ENCODE measurements around the gene TRPV4.

TRPV4 gene

DNA sequence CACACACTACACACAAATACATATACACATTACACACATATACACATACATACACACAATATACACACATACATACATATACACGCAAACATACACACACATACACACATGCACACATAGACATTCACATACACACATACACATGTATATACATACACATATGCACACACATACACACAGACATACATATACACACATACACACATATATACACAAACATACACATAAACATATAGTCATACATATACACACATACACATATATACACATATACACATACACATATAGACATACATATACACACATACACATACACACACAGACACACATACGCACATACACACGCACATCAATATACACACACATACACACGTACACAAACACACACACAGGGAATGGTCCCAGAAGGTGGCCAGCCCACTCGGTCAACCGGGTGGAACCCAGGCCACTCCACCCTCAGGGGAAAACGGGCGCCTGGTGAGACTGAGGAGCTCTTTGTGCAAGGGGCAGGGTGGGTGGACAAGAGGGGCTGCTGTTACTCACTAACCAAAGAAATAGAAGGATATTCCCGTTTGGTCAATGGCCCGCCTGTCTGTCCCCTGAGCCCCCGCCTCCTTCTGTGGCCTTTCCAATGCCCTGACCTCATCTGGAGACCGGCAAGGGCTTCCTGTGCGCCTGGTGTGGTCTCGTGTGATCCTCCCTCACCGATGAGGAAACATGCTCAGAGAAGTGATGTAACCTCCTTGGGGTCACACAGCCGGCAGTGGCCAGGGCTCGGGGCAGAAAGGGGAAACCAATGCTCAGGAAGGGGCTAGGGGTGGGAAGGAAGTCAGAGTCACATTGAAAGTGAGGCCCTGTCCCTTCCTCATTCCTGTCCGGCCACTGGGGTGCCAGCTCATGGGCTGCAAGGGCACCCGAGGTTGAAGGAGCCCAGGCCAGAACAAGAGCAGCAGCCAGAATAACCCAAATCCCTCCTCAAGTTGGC is 5.3 kb downstream of the TRPV4 start:
- peak; percentile 61 for DNase-seq

DNA sequence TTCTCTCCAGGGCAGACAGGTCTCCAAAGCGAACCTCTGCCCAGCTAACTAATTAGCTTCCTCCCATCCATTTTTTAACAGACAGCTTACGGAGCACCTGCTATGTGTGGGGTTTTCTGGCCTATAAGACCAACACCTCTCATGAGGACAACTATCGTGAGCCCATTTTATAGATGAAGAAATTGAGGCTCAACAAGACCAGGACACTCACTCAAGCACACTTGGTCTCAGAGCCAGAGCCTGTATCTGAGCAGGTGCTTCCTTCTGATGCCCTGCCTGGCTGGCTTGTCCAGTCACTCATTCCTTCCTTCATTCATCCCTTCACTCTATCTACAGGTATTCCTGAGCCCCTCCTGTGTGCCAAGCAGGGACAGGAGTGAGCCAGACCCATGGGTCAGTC is 6.1 kb downstream of the TRPV4 start:
- DNase-seq = no peak

DNA sequence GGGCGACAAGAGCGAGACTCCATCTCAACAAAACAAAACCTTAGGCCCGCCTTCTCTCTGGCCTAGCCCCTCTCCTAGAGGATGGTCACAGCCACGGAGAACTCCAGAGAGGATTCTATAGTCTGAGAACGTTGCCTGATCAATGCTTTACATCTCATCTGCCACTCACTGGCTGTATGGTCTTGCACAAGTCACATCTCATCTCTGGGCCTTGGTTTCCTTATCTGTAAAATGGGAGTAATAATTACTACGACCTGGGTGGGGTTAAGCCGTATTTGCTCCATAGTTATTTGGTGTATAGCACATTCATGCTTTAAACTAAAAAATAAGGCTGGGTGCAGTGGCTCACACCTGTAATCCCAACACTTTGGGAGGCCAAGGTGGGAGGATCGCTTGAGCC is 8.5 kb downstream of the TRPV4 start:
- no peak for DNase-seq

DNA sequence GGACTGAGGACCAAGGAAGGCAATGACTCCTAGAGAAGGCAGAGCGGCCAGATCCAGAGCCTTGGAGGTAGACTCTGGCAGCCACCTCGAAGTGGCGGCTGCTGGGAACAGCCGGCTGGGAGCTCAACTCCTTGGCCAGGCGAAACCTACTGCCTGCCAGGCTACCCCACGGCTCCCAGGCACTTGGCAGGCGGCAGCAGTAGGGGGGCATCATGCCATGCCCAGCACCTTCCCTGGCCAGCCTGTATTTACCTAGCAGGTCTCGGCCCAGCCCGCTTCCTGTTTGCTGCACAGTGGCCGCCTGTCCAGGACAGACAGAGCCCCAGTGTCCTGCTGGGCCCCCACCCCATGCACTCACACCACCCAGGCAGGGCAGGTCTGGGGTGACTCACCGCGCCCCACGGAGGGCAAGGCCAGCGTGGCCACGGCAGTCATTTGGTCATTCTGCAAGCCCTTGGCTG is 10.2 kb downstream of the TRPV4 start:
- DNase-seq = no peak

DNA sequence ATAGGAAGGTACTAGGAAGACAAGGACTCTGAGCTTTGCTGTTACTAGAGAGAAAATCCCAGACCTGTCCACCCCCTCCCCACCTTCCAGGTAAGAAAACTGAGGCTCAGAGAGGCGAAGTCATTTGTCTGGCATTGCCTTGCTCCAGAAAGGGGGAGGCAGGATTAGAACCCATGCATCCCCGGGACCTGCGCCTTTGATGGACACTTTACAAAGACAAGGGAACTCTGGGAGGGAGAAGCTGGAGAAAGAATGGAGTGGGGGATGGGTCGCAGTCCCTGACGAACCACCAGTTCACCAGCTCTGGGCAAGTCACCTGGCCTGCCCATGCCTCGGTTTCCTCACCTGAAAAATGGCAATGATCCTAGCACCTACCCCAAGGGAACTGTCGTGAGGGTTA is 10.8 kb downstream of the TRPV4 start:
- DNase-seq = no peak

DNA sequence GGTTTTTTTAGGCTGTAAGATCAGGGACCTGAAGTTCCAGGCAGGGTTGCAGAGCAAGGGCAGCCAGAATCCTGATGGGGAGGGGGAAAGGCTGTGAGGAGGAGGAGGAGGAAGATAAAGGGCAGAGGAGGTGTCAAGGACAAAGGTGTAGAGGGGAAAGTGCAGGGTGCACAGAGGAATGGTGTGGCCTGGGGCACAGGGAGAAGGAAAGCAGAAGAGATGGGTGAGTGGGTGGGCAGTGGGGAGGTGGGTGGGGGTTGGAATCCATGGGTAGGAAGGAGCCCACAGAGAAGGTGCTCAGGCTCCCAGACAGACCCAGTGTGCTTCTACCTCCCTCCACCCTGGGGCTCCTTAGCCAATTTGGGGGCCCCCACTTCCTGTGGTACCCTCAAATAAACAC is 11.2 kb downstream of the TRPV4 start:
- DNase-seq = no peak

DNA sequence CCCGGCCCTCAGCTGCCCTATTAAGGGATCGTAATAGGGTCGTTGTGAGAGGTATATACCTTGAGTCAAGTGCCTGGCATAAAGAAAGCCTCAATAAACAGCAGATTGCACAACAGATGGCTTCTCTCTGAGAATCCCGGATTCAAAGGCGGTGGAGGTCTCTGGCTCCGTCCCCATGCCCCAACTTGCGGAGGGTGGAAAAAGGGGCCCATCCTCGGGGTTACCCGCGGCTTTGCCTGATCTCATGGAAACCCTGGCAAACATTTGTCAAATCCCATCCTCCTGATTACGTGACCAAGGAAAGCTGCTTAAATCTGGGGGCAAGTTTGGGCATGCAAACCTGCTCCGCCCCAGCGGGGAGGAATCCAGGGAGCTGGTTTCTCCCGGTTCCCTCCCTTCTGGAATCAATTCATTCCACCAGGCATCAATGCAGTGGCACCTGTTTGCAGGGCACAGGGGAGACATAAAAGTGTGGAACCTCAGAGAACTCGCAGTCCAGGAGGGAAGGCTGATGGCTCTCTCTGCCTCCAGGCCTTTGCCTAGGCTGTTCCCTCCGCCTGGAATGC is 12.3 kb downstream of the TRPV4 start:
- no peak for DNase-seq

DNA sequence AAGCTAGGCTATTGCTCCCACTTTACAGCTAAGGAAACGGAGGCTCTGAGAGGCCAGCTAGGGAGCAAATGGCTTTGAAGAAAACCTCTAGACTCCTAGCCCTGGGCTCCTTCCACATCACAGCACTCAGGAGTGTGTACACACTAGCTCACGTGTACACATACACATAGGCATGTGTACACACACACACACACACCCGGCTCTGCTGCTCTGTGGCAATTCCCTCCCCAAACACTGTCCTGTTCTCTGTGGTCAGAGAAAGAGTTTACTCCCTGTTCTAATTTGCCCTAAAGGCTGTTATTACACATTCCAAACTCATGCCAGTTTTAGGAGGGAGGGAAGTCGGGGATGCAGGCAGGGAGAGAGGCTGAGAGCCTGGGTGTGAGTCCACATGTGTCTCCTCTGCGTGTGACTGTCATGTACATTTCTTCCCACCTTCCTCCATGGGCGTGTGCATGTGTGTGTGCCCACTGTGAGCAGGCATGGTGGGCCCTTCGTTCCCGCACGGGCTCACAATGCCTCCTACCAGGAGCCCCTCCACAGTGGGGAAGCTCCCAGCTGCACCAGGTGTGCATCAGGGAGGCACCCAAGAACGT is 14.2 kb downstream of the TRPV4 start:
- no peak for DNase-seq

DNA sequence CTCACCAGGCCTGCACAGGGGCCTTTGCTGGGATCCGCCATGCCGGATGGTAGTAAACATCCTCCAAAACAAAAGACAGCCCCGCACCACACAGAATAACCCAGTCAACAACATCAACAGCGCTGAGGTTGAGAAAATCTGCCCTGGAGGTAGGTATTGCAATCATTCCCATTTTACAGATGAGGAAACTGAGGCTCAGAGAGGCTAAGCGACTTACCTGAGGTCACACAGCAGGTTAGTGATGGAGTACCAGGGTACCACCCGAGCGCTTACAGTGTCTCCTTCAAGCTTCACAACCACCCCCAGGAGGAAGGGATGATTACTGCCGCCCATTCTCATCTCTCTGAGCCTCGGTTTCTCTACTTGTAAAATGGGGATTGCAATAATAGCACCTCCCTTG is 14.9 kb downstream of the TRPV4 start:
- DNase-seq = no peak

DNA sequence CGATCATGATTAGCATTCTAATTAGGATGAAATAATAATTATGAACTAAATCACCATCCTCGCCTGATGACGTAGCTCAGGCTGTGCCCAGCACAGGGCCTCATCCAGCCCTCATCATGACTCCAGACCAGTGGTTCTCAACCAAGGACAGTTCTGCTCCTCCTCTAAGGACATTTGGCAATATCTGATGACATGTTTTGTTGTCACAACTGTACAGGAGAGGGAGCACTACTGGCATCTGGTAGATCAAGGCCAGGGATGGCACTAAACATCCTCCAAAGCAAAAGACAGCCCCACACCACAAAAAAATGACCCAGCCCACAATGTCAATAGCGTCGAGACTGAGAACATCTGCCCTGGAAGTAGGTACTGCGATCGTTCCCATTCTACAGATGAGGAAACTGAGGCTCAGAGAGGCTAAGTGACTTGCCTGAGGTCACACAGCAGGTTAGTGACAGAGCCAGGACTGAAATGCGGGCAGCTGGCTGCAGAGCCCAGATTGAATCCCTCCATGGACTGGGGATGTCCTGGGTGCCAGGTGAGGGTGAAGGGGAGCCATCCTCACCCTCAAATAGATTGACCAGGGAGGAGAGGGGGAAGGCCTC is 15.5 kb downstream of the TRPV4 start:
- DNase-seq = no peak

DNA sequence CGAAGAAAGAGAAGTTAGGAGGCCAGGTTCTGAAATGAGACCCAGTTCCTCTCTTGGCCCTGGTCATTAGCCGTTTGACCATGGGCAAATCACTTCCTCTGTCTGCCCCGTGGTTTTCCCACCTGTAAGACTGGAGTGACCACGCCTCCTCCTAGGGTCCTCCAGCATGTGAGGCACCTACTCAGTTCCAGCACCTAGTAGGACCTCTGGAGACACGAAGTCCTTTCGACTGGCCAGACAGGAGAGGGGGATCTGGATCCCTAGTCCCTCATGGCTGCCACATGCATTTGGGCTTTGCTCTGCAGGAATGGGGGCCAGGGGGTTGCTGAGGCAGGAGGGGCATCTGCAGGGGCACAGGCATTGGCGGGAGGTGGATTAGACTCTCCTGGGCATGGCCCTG is 16.3 kb downstream of the TRPV4 start:
- DNase-seq = no peak

DNA sequence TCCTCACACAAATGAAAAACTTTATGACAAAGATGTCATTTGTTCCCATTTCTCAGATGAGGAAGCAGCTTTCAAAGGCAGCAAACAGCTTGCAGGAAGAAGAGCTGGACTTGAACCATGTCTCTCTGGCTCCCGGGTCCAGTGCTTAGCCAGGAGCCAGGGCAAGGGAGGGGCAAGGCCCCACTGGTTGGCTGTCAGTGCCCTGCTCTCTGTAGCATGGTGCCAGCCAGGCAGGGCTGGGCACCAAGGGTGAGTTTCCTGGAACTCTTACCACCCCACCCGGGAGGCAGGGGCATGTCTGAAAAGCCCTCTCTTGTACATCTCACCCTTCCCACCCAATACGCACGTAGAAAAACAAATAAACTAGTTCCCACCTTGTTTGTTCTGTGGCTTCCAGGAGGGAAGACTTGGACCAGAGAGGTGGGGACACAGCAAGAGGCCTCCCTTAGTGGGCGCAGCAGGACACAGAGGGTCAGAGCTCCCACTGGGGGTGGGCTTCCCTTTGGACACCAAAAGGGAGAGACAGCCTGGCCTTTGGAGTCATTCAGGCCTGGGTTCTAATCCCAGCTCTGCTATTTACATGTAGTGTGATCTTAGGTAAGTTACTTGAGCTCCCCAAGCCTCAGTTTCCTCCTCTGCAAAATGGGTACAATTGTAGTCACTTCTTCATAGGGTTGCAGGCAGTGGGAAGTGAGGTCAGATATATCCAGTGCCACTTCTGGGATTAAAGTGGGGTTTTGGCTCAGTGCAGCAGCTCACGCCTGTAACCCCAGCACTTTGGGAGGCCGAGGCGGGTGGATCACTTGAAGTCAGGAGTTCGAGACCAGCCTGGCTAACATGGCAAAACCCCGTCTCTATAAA is 17.2 kb downstream of the TRPV4 start:
- no peak for DNase-seq

DNA sequence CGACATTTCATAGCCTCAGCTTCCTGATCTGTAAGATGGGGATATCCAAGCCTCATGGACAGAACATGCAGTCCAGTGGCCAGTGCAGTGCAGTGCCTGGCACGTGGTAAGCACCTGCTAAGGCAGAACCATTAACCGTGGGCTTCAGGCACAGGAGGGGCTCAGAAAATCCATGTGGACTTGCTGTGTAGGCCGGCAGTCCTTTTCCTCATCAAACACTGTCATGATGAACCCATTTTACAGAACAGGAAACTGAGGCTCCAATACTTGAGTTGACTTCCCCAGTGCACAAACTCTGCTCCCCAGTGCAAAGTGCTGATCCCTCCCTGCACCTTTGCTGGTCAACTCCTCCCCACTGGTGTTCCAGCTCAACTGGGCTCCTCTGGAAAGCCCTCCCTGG is 18.0 kb downstream of the TRPV4 start:
- no peak for DNase-seq

DNA sequence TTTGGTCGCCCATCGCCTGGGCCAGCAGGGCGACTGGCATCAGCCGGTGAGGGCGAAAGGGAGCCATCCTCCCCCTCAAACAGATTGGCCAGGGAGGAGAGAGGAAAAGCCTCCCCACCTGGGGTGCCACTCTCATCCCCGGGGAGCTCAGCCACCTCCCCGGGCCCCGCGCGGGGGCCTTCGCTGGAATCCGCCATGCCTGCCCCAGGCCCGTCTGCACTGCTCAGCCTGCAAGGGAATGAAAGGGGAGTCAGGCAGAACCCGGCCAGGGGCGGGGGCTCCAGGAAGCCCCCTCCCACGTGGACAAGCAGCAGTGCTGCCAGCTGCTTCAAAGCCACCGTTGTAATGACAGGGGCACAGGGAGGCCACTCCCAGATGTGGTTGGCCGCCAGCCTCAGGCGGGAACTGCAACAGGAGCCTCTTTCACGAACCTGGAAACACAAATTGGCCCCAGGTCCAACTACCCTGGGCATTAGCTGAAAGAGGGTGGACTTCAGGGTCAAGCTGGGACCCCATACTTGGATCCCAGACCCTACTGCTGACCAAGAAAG is 18.5 kb downstream of the TRPV4 start:
- DNase-seq = no peak

DNA sequence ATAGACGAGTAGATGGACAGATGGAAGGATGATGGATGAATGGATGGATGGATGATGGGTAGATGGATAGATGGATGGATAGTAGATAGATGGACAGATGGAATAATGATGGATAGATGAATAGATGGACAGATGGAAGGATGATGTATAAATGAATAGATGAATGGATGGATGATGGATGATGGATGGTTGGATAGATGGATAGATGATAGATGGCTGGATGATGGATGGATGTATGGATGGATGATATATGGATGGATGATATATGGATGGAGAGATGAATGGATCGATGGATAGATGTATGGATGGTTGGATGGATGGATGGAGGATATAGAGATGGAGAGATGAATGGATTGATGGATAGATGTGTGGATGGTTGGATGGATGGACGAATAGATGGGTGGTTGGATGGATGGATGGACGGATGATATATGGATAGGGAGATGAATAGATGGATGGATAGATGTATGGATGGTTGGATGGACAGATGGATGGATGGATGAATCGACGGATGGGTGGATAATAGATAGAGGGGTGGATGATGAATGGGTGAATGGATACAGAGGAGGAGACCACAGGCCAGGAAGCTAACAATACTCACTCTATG is 19.3 kb downstream of the TRPV4 start:
- DNase-seq = no peak

DNA sequence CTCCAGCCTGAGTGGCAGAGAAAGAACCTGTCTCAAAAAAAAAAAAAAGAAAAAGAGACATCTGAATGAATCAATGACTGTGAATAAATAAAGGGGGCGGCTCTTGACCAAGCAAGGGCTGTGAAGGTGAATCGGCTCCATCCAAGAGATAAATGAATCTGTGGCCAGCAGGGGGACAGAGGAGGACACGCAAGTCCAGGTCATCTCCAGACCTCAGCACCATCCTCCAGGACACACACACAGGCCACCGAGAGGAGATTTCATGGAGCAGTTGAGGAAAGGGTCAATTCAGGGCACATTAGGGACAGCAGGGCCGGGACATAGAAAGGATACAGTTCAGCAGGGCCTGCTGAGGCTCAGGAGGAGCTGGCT is 21.6 kb downstream of the TRPV4 start:
- DNase-seq = no peak

DNA sequence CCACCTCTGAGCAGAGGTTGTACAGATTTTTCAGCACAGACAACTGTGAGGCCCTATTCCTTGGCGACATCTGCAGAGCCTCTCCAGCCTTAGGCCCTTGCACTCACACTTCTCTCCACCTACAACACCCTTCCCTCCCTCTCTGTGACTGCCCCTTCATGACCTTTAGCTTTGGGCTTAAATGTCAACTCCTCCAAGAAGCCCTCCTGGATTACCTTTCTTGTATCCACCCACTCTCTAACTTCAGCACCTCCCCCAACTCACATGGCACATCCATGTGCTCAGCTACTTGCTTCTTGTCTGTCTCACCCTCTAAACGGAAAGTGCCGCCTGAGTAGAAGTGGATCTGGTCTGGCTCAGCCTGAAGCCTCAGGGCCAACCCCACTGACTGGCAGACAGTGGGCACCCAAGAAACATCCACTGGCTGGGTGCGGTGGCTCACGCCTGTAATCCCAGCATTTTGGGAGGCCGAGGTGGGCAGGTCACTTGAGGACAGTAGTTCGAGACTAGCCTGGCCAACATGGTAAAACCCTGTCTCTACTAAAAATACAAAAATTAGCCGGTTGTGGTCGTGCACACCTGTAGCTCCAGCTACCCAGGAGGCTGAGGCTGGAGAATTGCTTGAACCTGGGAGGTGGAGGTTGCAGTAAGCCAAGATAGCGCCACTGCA is 22.1 kb downstream of the TRPV4 start:
- DNase-seq = no peak

DNA sequence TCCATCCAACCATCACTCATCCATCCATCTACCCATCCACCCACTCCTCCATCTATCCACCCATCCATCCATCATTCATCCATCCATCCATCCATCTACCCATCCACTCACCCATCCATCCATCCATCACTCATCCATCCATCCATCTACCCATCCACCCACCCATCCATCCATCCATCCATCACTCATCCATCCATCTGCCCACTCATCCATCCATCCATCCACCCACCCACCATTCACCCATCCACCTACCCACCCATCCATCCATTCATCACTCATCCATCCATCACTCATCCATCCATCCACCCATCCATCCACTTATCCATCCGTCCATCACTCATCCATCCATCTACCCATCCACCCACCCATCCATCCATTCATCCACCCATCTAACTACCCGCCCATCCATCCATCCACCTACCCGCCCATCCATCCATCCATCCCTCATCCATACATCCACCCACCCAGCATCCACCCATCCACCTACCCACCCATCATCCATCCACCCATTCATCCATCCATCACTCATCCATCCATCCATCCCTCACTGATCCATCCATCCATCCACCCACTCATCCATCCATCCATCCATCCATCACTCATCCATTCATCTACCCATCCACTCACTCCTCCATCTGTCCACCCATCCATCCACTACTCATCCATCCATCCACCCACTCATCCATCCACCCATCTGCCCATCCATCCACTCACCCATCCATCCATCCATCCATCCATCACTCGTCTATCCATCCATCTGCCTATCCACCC is 24.1 kb downstream of the TRPV4 start:
- DNase-seq = no peak

DNA sequence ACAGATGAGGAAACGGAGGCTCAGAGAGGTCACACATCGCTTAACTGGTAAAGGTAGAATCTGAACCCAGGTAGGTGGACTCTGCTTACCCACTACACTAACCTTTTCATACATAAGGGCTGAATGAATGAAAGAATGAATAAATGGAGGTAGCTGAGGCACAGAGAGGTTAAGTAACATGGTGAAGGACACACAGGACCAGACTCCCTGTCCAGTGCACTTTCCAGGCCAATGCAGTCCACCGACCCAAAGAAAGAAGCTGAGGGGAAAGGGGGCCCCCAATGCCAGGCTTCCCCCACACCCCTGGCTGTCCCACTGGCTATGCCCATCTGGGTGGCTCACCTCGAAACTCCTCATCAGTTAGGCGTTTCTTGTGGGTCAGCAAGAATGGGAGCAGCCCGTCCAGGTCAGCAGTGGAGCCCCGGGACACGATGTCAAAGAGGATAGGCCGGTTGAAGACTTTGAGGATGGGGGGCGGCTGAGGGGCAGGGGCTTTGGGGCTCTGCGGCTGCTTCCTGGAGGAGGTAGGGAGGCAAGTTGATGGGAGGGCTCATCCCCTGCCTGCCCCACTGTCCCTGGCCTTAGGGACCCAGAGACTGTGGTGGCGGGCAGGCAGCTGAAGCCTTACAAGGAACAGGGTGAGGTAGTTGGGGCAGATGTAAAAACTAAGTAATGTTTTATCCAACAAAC is 25.1 kb downstream of the TRPV4 start:
- no peak for DNase-seq

All from hematopoietic multipotent progenitor cell treated with erythropoietin and hydrocortisone succinate and interleukin-3 and kit ligand, for 4 days (in vitro differentiated cells).